Mammary epithelial cell (primary cell): Measurements from ENCODE around the gene INVS.

Experiments used
- CTCF ChIP-seq, 2 donors: IDR thresholded peaks in 1 of 2; conservative IDR thresholded peaks in 1 of 2; 2 replicates each; pipeline ENCODE4 v1.5.1; 2011 to 2012; ENCODE audit warnings: inconsistent platforms in 2 of 2, low read length in 2 of 2, mild to moderate bottlenecking in 2 of 2, control low read depth in 1 of 2, low read depth in 1 of 2; ENCODE audit not compliant: insufficient read depth in 1 of 2; ENCODE audit errors: extremely low read depth in 1 of 2
- EZH2 ChIP-seq: IDR thresholded peaks from 2 replicates; pipeline ENCODE4 v1.6.1; 2012; ENCODE audit warnings: low read length, inconsistent platforms, borderline replicate concordance

- TF ChIP-seq CTCF (conservative IDR thresholded peaks at IDR 0.05 in 1 of 2, IDR thresholded peaks at IDR 0.05 in 1 of 2; ENCODE audit: extremely low read depth in 1 of 2, insufficient read depth in 1 of 2, low read depth in 1 of 2, low read length in 2 of 2) (no peak), EZH2 (no peak)
These were observed 34.0 kb upstream of the INVS start for GRCh38 chr9:100064872-100065581.
